Measurements from ENCODE around the gene DYNC2I2. TPM values are rescaled to one million over a fixed set of nuclear protein-coding genes. Genes with fewer than 3 reads are reported as not detected.

DYNC2I2 gene
- total and polyA plus RNA-seq, 10 of the 15 experiments (the other 5 are each of a cell fraction or from before 2014, with no cell fraction given): 0.89 to 118 (median 47.9) TPM

DNA sequence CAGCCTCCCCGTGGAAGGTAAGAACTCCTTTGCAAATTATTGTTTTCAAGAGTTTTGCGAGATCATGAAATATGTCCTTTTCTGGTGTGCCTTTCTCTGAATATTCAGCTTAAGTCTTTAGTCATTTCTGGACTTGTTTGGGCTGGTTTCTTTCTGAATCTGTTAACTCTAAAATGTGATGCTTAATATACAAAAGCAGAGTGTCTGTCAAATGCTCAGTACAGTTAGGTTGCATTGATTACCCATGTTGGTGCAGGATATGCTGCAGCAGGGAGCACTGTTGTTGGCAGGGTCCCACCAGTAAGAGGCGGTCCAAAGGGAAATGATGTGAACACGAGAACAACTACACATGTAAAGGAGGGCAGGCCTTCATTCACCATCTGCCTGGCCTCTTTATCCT, 56.5 kb downstream of the DYNC2I2 start:
- Histone ChIP-seq H3K79me2 (ENCODE audit: control insufficient read depth, insufficient read depth, low read length) (no peaks in the 10 kb centered on the region), H3K4me1 (ENCODE audit: control insufficient read depth, insufficient read depth, low read length) (no peaks in the 10 kb centered on the region), H3K27me3 (replicated peaks in 1 of 2; ENCODE audit: control insufficient read depth in 2 of 2, insufficient read depth in 2 of 2, low read length in 1 of 2) (no peaks in the 10 kb centered on the region), H3K4me2 (ENCODE audit: control insufficient read depth, insufficient read depth) (no peak overlapping the region), H3K4me3 (no peak overlapping the region), H3K9me3 (replicated peaks; ENCODE audit: control insufficient read depth, insufficient read depth, low read length) (no peaks in the 10 kb centered on the region), H3K27ac (ENCODE audit: control insufficient read depth, insufficient read depth) (no peak overlapping the region; the same call in 1 of the 2 replicates), H2AFZ (ENCODE audit: control insufficient read depth, low read depth, low read length) (no peak overlapping the region), H4K20me1 (ENCODE audit: control insufficient read depth, insufficient read depth) (no peaks in the 10 kb centered on the region), H3K36me3 (ENCODE audit: control insufficient read depth in 2 of 2, insufficient read depth in 2 of 2, low read length in 1 of 2) (peaks cover 6 to 27% of the 10 kb centered on the region in 2 experiments), H3K9ac (ENCODE audit: control insufficient read depth, insufficient read depth, low read length) (no peak overlapping the region)
- in situ Hi-C loops (cut with MboI) (no loop called here), intact Hi-C loops (cut with micrococcal nuclease; ENCODE audit: unreplicated experiment) (no loop called here)
- RAD21 ChIA-PET (ENCODE audit: unreplicated experiment): no interaction called here
- FAIRE-seq: no peak
- SMC1A ChIA-PET (ENCODE audit: uncharacterized antibody, unreplicated experiment): no interaction called here
- CTCF ChIA-PET: interaction anchor here (1.8 kb wide), 1 partner anchor 161 kb away, joined by 4 read pairs; no protein-coding TSS in a partner anchor
- whole genome bisulfite sequencing (ENCODE audit: insufficient coverage, insufficient replicate concordance, low lambda C conversion rate, missing lambda C conversion rate): 12% methylated on average over 4 of the region's 4 CpGs
- no peak for TF ChIP-seq CEBPB (IDR thresholded peaks at IDR 0.05; ENCODE audit: borderline replicate concordance in 1 of 2, low read depth in 2 of 2, low read length in 2 of 2)
- TF ChIP-seq JUNB (IDR thresholded peaks at IDR 0.05): peak; percentile 40; the same call in 1 of the 2 replicates
- TF ChIP-seq POLR2AphosphoS2 (IDR thresholded peaks at IDR 0.05; ENCODE audit: low read depth, low read length): no peak
- peak; percentile 33 for TF ChIP-seq PKNOX1 (IDR thresholded peaks at IDR 0.05)
- no peak for TF ChIP-seq PAX8 (IDR thresholded peaks at IDR 0.05)
- POLR2A ChIA-PET: interaction anchor here (0.5 to 2.4 kb wide), 3 partner anchors 49 to 95 kb away, joined by 3 to 6 read pairs (median 3); no protein-coding TSS in a partner anchor
- BruUV-seq (replicated peaks): no TSS peak
- peak; percentile 61 for ATAC-seq
- no peak for DNase-seq (ENCODE audit: low read depth, low spot score)

- no TSS peak for BruUV-seq (replicated peaks)
- no peaks in the 10 kb centered on the region for H4K20me1 ChIP-seq (ENCODE audit: control insufficient read depth, insufficient read depth)
- 99% methylated on average over 4 of the region's 4 CpGs for WGBS (ENCODE audit: insufficient coverage, insufficient replicate concordance, low lambda C conversion rate, missing lambda C conversion rate)
- CTCF ChIA-PET: no interaction called here
- H3K9ac ChIP-seq (ENCODE audit: control insufficient read depth, insufficient read depth, low read length): no peak overlapping the region
- no peak overlapping the region for H3K27ac ChIP-seq (ENCODE audit: control insufficient read depth, insufficient read depth)
- no peaks in the 10 kb centered on the region for H3K4me1 ChIP-seq (ENCODE audit: control insufficient read depth, insufficient read depth, low read length)
- intact Hi-C loops (cut with micrococcal nuclease; ENCODE audit: unreplicated experiment) (no loop called here), in situ Hi-C loops (cut with MboI) (no loop called here)
- no peak for ATAC-seq
- no peaks in the 10 kb centered on the region for H3K9me3 ChIP-seq (replicated peaks; ENCODE audit: control insufficient read depth, insufficient read depth, low read length)
- H3K27me3 ChIP-seq (replicated peaks in 1 of 2; ENCODE audit: control insufficient read depth in 2 of 2, insufficient read depth in 2 of 2, low read length in 1 of 2): no peaks in the 10 kb centered on the region
- no peak overlapping the region for H2AFZ ChIP-seq (ENCODE audit: control insufficient read depth, low read depth, low read length)
- POLR2A ChIA-PET: interaction anchor here (0.7 kb wide), 1 partner anchor 224 kb away, joined by 3 read pairs; no protein-coding TSS in a partner anchor
- peaks cover 8 to 29% of the 10 kb centered on the region in 2 experiments for H3K36me3 ChIP-seq (ENCODE audit: control insufficient read depth in 2 of 2, insufficient read depth in 2 of 2, low read length in 1 of 2)
- RAD21 ChIA-PET (ENCODE audit: unreplicated experiment): interaction anchor here (1.4 kb wide), 1 partner anchor 8 kb away, joined by 3 read pairs; no protein-coding TSS in a partner anchor
- DNase-seq (ENCODE audit: low read depth, low spot score): no peak
- H3K4me3 ChIP-seq: no peak overlapping the region
- H3K4me2 ChIP-seq (ENCODE audit: control insufficient read depth, insufficient read depth): no peak overlapping the region
- no peaks in the 10 kb centered on the region for H3K79me2 ChIP-seq (ENCODE audit: control insufficient read depth, insufficient read depth, low read length)
- SMC1A ChIA-PET (ENCODE audit: uncharacterized antibody, unreplicated experiment): interaction anchor here (1.6 kb wide), 1 partner anchor 11 kb away, joined by 3 read pairs; no protein-coding TSS in a partner anchor
- no peak for FAIRE-seq
- TF ChIP-seq, protein P1, sequence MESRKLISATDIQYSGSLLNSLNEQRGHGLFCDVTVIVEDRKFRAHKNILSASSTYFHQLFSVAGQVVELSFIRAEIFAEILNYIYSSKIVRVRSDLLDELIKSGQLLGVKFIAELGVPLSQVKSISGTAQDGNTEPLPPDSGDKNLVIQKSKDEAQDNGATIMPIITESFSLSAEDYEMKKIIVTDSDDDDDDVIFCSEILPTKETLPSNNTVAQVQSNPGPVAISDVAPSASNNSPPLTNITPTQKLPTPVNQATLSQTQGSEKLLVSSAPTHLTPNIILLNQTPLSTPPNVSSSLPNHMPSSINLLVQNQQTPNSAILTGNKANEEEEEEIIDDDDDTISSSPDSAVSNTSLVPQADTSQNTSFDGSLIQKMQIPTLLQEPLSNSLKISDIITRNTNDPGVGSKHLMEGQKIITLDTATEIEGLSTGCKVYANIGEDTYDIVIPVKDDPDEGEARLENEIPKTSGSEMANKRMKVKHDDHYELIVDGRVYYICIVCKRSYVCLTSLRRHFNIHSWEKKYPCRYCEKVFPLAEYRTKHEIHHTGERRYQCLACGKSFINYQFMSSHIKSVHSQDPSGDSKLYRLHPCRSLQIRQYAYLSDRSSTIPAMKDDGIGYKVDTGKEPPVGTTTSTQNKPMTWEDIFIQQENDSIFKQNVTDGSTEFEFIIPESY (IDR thresholded peaks at IDR 0.05): no peak
- no peak for TF ChIP-seq SRF (IDR thresholded peaks at IDR 0.05; ENCODE audit: low read depth in 2 of 2, low read length in 2 of 2)
- no peak for TF ChIP-seq CHD4 (IDR thresholded peaks at IDR 0.05)
- no peak for TF ChIP-seq POLR2AphosphoS5 (IDR thresholded peaks at IDR 0.05; ENCODE audit: low read length)
- TF ChIP-seq RCOR1 (conservative IDR thresholded peaks at IDR 0.05; ENCODE audit: low read depth, low read length): no peak
- no peak for TF ChIP-seq JUNB (IDR thresholded peaks at IDR 0.05)
- TF ChIP-seq EZH2 (IDR thresholded peaks at IDR 0.05; ENCODE audit: borderline replicate concordance, control insufficient read depth, low read depth, low read length): no peak
- no peak for TF ChIP-seq RELA (IDR thresholded peaks at IDR 0.05; ENCODE audit: borderline replicate concordance, partially characterized antibody)
- no peak for TF ChIP-seq ZNF274 (IDR thresholded peaks at IDR 0.05; ENCODE audit: insufficient read depth, insufficient read length)
- TF ChIP-seq STAT1 (conservative IDR thresholded peaks at IDR 0.05): no peak
- no peak for TF ChIP-seq HDAC2 (IDR thresholded peaks at IDR 0.05)
- no peak for TF ChIP-seq SMAD5 (IDR thresholded peaks at IDR 0.05; ENCODE audit: low read depth)
- no peak for TF ChIP-seq ZNF384 (IDR thresholded peaks at IDR 0.05; ENCODE audit: borderline replicate concordance, low read depth, low read length)
Observed at GRCh38 chr9:128595471-128595870, 61.2 kb downstream of the DYNC2I2 start.

Data from GM12878 (cell line).